NB4 (cell line): ENCODE results near the gene GDF10.

ENCODE experiments used
- POLR2A ChIP-seq: IDR thresholded peaks from 2 replicates; pipeline ENCODE4 v1.6.1; 2011; ENCODE audit warnings: mild to moderate bottlenecking; ENCODE audit not compliant: insufficient read length; ENCODE audit errors: extremely low read depth
- TF ChIP-seq, protein P1 (sequence below): IDR thresholded peaks from one replicate; pipeline ENCODE4 v1.5.1; 2012; ENCODE audit warnings: low read depth, low read length
- TF ChIP-seq, protein P2 (sequence below): IDR thresholded peaks from 2 replicates; pipeline ENCODE4 v1.6.1; 2011; ENCODE audit warnings: low read depth, low read length

DNA sequence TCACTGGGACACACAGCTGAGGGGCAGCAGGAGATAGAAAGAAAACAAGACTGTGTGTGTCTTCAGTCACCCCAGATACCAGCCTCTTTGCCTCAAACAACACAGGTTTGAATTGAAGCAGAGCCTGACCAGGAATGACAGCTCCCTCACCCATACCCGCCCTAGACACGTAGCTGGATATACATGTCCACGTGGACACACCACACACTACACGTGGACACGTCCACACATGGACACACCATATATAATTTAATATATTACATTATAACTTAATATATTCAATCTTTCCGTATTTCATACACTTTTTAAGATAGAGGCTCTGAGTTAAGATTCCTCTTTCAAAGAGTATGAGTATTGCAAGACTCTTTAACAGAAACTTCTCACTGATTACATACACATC is 33.5 kb downstream of the GDF10 start:
- TF ChIP-seq POLR2A: no peak
- TF ChIP-seq, protein P1, sequence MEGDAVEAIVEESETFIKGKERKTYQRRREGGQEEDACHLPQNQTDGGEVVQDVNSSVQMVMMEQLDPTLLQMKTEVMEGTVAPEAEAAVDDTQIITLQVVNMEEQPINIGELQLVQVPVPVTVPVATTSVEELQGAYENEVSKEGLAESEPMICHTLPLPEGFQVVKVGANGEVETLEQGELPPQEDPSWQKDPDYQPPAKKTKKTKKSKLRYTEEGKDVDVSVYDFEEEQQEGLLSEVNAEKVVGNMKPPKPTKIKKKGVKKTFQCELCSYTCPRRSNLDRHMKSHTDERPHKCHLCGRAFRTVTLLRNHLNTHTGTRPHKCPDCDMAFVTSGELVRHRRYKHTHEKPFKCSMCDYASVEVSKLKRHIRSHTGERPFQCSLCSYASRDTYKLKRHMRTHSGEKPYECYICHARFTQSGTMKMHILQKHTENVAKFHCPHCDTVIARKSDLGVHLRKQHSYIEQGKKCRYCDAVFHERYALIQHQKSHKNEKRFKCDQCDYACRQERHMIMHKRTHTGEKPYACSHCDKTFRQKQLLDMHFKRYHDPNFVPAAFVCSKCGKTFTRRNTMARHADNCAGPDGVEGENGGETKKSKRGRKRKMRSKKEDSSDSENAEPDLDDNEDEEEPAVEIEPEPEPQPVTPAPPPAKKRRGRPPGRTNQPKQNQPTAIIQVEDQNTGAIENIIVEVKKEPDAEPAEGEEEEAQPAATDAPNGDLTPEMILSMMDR: no peak
- TF ChIP-seq, protein P2, sequence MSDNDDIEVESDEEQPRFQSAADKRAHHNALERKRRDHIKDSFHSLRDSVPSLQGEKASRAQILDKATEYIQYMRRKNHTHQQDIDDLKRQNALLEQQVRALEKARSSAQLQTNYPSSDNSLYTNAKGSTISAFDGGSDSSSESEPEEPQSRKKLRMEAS: no peak
